B cell (primary cell): ENCODE results near the gene ETV3L.

Experiments
- EZH2 ChIP-seq: IDR thresholded peaks from 2 replicates; pipeline ENCODE4 v1.6.1; 2012; ENCODE audit warnings: borderline replicate concordance, low read depth, mild to moderate bottlenecking, moderate library complexity, low read length; ENCODE audit not compliant: insufficient read depth, poor library complexity, severe bottlenecking
- TF ChIP-seq, protein P1 (sequence below): fragments of 200-600 bp; IDR thresholded peaks from one replicate; pipeline ENCODE4 v1.8.0; 2022; ENCODE audit warnings: antibody characterized with exemption, mild to moderate bottlenecking

DNA sequence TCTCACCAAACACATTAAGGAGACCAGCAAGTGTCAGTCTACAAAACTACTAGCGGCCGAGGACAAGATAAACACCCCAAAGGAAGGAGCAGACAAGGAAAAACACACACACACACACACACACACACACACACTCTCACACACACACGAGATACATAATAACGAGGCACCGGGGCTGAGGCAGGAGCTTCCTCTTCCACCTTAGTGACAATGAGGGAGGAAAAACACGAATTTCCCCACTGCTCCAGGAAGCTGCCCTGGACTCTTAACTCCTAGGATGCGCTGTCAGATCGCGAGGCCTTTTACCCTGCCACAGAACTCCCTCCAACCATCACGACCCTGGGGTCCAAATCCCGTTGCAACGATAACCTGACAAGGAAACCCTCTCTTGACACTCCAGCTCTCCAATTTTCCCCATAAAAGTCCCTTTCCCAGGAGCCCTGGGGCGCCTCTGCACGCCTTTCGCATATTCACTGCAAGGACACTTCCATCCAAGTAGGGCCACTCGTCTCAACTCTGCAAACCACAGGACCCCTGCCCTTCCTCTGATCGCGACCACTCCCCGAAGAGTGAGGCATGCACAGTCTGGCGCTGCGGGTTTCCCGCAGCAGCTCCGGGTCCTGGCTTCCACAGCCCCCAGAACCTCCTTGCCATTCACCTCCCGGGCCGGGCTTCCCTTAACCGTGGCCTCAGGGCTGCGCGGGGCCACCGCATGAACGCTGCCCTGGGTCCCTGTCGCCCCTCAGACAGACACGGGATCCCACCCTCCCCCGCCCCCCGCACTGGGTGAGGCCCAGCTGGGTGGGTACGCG, 38.0 kb upstream of the ETV3L start:
- no peak for TF ChIP-seq EZH2
- TF ChIP-seq, protein P1, sequence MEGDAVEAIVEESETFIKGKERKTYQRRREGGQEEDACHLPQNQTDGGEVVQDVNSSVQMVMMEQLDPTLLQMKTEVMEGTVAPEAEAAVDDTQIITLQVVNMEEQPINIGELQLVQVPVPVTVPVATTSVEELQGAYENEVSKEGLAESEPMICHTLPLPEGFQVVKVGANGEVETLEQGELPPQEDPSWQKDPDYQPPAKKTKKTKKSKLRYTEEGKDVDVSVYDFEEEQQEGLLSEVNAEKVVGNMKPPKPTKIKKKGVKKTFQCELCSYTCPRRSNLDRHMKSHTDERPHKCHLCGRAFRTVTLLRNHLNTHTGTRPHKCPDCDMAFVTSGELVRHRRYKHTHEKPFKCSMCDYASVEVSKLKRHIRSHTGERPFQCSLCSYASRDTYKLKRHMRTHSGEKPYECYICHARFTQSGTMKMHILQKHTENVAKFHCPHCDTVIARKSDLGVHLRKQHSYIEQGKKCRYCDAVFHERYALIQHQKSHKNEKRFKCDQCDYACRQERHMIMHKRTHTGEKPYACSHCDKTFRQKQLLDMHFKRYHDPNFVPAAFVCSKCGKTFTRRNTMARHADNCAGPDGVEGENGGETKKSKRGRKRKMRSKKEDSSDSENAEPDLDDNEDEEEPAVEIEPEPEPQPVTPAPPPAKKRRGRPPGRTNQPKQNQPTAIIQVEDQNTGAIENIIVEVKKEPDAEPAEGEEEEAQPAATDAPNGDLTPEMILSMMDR: no peak
